Measurements from ENCODE around the gene ZNF710.
"Not testable (repeated sequence)": the region's sequence is repeated elsewhere in the genome, so short reads cannot be mapped to it uniquely, and the experiment has no call there.

ZNF710 gene

DNA sequence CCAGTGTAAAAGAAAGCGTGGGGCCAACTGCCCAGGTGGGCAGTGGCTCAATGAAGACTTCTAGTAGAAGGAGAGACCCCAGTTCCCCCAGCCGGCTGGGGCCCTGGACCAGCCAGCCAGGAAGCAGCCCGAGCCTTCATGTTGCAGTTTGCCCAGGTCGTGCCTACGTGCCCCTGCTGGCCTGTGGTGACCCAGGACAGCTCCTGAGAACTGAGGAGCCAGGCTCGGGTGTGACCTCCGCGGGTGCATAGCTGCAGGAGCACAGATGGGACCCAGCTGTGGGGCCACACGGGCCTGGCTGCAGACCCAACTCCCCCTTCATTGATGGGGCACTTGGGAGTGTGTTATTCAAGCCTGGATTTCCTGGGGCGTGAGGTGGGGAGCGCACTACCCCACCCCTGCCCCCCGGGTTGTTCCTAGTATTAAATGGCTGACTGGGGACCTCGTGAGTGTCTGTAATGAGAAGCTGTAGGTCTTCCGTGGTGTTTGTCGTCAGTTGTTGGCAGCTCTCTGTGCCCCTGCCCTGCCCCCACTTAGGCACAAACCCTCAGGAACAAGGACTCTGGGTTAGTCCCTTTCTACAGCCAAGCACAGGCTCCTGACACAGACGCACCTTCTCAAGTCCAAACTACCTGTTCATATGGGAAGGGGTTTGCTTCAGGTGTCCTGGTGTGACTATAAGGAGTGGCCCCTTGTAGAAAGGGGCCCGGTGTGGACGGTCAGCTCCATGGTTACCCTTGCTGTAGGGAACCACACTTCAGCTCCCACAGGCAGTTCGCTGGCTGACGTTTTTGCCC lies 62.0 kb downstream of the ZNF710 start:
- no peak for DNase-seq

- DNase-seq: no peak
Observed at GRCh38 chr15:90063770-90064247, 62.7 kb downstream of the ZNF710 start.

GRCh38 chr15:90064911-90065681 lies 64.0 kb downstream of the ZNF710 start:
- DNase-seq: peak; percentile 22

GRCh38 chr15:90065682-90066049 lies 64.5 kb downstream of the ZNF710 start:
- no peak for DNase-seq

GRCh38 chr15:90067181-90067952 lies 66.2 kb downstream of the ZNF710 start:
- DNase-seq: no peak

DNA sequence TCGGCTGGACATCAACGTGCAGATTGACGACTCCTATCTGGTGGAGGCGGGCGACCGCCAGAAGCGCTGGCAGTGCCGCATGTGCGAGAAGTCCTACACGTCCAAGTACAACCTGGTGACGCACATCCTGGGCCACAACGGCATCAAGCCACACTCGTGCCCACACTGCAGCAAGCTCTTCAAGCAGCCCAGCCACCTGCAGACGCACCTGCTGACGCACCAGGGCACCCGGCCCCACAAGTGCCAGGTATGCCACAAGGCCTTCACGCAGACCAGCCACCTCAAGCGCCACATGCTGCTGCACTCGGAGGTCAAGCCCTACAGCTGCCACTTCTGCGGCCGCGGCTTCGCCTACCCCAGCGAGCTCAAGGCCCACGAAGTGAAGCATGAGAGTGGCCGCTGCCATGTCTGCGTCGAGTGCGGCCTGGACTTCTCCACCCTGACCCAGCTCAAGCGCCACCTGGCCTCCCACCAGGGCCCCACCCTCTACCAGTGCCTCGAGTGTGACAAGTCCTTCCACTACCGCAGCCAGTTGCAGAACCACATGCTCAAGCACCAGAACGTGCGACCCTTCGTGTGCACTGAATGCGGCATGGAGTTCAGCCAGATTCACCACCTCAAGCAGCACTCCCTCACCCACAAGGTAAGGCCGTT lies 67.0 kb downstream of the ZNF710 start:
- DNase-seq: no peak

DNA sequence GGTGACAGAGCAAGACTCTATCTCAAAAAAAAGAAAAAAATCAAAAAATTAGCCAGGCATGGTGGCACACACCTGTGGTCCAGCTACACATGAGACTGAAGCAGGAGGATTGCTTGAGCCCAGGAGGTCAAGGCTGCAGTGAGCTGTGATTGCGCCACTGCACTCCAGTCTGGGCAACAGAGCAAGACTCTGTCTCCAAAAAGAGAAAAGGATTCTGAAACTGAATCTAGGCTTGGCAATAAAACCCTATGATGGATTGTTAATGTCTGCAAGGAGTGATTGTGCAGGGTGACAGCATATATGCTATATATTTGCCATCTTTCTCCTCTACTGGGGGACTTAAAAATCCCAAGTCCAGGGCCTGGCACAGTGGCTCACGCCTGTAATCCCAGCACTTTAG lies 69.5 kb downstream of the ZNF710 start:
- DNase-seq: not testable (repeated sequence)

- DNase-seq: peak; percentile 84
Observed at GRCh38 chr15:90071220-90071807, 70.2 kb downstream of the ZNF710 start.

DNA sequence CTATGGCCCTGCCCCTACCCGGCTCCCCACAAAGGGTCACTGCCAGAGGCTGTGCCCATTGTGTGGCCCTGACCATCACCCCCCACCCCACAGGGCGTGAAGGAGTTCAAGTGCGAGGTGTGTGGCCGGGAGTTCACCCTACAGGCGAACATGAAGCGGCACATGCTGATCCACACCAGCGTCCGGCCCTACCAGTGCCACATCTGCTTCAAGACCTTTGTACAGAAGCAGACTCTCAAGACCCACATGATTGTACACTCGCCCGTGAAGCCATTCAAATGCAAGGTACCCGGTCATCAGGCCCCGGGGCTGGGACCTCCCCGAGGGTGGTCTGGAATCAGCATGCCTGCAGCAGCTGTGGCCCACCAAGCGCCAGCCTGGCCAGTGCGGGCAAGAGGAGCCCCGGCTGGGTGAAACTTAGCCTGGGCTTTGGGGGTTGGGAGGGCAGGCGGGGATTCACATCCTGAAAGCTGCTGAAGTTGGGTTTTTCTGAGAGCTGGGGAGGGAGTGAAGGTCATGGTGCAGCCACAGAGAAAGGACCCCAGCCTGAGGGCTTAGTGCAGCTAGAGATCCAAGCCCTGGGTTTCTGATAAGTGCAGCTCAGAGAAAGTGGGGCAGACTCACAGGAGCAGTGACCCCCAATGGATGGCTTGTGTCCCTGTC lies 72.0 kb downstream of the ZNF710 start:
- DNase-seq: no peak

DNA sequence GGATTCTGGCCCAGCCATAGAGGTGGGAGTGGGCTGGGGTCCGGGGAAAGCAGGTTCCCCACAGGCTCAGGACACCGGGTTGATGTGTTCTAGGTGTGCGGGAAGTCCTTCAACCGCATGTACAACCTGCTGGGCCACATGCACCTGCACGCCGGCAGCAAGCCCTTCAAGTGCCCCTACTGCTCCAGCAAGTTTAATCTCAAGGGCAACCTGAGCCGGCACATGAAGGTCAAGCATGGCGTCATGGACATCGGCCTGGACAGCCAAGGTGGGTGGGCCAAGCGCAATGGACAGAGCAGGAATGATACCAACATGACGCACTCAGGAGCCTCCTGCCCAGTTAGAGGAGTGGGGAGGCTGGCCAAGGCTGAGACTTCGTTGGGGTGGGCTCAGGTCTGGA lies 72.9 kb downstream of the ZNF710 start:
- DNase-seq: no peak

DNA sequence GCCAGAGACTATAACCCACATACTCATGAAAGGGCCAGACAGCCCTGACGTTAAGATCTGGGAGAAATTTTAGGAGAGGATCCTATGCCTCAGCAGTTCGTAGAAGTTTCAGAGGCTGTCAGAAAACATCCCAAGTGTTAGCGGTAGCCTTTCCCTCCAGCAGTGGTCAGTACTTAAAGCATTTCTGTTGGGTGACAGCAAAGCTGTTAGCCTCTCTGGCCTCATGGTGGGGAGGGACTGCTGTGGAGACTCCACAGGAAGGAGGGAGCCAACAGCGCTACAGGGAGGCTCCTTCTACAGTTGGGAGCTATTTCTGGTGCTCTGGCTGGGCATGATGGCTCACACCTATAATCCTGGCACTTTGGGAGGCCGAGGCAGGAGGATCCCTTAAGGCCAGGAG lies 73.8 kb downstream of the ZNF710 start:
- no peak for DNase-seq

DNA sequence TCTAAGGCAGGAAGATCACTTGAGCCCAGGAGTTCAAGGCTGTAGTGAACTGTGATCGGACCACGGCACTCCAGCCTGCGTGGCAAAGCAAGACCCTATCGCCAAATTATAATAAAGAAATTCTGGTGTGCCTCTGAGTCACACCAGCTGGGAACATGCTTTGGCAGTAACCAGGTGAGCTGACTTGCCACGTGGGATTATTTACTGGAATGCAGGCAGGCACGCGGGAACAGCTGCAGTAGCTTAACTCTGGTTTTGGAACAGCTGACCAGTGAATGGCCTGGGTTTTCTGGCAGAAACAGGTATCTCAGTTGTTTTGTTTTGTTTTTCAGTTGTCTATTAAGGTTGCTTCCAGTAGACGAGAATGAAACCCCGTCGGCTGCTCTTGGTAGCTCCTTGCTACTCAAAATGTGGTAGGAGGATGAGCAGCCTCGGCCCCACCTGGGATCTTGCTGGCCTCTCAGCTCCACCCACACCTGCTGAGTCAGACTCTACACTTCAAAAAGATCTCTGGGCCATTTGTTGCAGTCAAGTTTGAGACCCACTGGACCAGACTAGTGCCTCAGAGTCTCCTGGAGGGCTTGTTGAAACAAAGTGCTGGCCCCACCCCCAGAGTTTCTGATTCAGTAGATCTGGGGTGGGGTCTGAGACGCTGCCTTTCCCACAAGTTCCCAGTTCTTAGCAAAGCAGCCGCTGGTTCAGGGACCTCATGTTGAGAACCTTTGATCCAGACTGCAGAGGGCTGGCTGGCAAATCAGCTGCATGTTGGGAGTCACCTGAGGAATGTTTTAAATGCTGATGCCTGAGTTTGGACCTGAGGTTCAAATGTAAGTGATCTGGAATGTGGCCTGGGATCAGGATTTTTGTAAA lies 74.5 kb downstream of the ZNF710 start:
- no peak for DNase-seq

- no peak for DNase-seq
Observed at GRCh38 chr15:90076716-90077115, 75.6 kb downstream of the ZNF710 start.

- DNase-seq: no peak
Observed at GRCh38 chr15:90078965-90079364, 77.8 kb downstream of the ZNF710 start.

- DNase-seq: no peak
Observed at GRCh38 chr15:90079619-90080457, 78.7 kb downstream of the ZNF710 start.

GRCh38 chr15:90080458-90080755 lies 79.3 kb downstream of the ZNF710 start:
- DNase-seq: no peak

- no peak for DNase-seq
Observed at GRCh38 chr15:90080818-90081393, 79.8 kb downstream of the ZNF710 start.

DNA sequence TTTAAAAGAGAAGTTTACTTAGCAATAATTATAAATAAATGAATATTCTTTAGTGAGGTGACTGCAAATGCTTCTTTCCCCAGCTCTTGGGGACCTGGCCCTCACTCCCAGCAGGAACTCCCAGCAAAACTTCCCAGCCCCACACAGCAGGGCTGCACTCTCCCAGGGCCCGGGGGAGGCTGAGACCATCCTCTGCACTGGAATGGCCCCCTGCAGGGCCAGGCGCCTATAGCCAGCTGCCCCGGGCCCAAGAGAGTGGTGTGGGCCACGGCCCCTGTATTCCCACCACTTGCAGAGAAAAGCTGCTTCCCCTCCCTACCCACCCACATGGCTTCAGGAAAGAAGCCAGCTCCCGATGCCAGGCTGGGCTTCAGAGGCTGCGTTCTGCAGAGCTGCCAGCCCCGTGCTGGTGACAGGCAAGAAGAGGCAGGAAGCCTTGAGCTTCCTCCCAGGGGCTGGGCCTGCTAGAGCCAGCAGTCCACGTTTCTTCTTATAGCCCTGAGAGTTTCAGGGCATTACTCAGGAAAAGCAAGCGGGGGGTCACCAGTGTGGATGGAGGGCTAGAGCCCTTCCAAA lies 81.1 kb downstream of the ZNF710 start:
- no peak for DNase-seq

- no peak for DNase-seq
Observed at GRCh38 chr15:90083419-90083818, 82.3 kb downstream of the ZNF710 start.
